ENCODE results near the gene NFATC2. TPM values are rescaled to one million over a fixed set of nuclear protein-coding genes. Genes with fewer than 3 reads are reported as not detected.

The NFATC2 gene
- total RNA-seq, 4 donors from 2014 or later = 5.7 to 36.4 (median 12.0) TPM

DNA sequence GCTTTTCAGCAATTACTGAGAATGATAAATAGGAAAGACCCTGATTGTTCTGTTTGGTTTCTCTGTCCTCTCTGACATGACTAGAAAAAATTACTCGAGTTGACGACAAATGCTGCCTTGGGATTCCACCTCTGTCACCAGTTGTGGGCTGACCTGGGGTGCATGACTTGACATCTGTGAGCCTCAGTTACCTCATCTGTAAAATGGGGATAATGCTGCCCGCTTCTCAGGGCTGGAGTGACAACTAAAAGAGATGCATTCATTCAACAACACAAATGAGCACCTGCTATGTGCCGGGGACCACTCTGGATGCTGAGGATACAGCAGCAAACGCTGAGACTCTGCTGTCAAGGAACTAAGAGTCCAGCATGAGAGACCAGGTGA, 94.8 kb downstream of the NFATC2 start:
- Histone ChIP-seq H3K27ac (peak overlapping the region; percentile 64 to 67), H3K36me3 (no peaks in the 10 kb centered on the region), H3K9me3 (no peaks in the 10 kb centered on the region), H3K4me3 (no peak overlapping the region), H3K27me3 (no peaks in the 10 kb centered on the region), H3K4me1 (peaks cover 15 to 29% of the 10 kb centered on the region in 2 donors)
- TF ChIP-seq POLR2A (IDR thresholded peaks at IDR 0.05) = no peak
- TF ChIP-seq CTCF (IDR thresholded peaks at IDR 0.05) = no peak
- intact Hi-C loops (cut with DNase I; ENCODE audit: low total_unique reads) = loop anchor here (5.0 kb wide), 1 partner anchor 115 kb away; no protein-coding TSS in a partner anchor
- no peak for DNase-seq

GRCh38 chr20:51447097-51447764, 95.3 kb downstream of the NFATC2 start:
- TF ChIP-seq POLR2A (IDR thresholded peaks at IDR 0.05) (no peak), CTCF (IDR thresholded peaks at IDR 0.05) (peak in 1 of 4 experiments; percentile 24)
- intact Hi-C loops (cut with DNase I; ENCODE audit: low total_unique reads) = loop anchor here (5.0 kb wide), 1 partner anchor 115 kb away; no protein-coding TSS in a partner anchor
- H3K9me3 ChIP-seq = no peaks in the 10 kb centered on the region
- H3K27me3 ChIP-seq = no peaks in the 10 kb centered on the region
- H3K36me3 ChIP-seq = no peaks in the 10 kb centered on the region
- no peak overlapping the region for H3K4me3 ChIP-seq
- peaks cover 15 to 29% of the 10 kb centered on the region in 2 donors for H3K4me1 ChIP-seq
- peak; percentile 91 to 93 for DNase-seq
- peak overlapping the region; percentile 64 to 67 for H3K27ac ChIP-seq

DNA sequence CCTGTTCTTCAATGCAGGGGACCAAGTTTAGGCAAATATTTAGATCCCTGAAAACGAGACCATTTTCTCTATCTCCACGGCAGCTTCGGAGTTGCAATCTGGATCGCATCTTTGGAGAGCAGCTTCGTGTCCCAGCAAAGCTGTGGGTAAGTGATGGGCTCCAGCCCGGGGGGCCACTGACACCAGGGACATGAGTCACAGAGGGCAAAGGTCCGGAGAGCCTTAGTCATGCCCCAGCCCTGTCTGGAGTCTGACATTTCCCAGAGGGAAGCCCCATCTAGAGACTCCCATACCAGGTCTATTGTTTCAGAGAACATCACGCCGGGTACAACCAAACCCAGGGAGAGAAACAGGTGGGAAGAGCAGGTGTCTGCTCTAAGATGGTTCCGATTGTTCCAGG, 95.9 kb downstream of the NFATC2 start:
- TF ChIP-seq CTCF (IDR thresholded peaks at IDR 0.05) (no peak), POLR2A (IDR thresholded peaks at IDR 0.05) (no peak)
- Histone ChIP-seq H3K4me1 (peaks cover 15 to 29% of the 10 kb centered on the region in 2 donors), H3K27me3 (no peaks in the 10 kb centered on the region), H3K4me3 (no peak overlapping the region), H3K36me3 (no peaks in the 10 kb centered on the region), H3K27ac (peak overlapping the region; percentile 64 to 67), H3K9me3 (no peaks in the 10 kb centered on the region)
- peak; percentile 54 to 69 for DNase-seq
- intact Hi-C loops (cut with DNase I; ENCODE audit: low total_unique reads) = loop anchor here (5.0 kb wide), 1 partner anchor 116 kb away; no protein-coding TSS in a partner anchor

DNA sequence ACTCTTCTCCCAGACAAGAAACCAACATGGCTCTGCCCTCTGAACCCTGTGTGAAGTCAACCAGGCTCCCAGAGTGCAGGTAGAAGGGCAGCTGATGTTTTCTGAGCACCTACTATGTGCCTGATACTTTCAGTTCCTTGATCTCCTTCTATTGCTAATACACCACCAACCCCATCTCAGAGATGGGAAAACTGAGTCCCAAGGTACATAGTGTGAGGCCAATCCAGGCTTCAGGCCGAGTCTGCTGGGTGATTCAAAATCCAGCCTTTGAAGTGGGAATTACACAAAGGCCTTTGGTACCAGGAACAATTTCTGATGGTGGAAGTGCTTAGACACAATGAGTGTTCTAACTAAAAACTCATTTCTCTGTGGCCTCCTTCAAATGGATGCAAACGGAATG, 96.3 kb downstream of the NFATC2 start:
- intact Hi-C loops (cut with DNase I; ENCODE audit: low total_unique reads) = loop anchor here (5.0 kb wide), 1 partner anchor 116 kb away; no protein-coding TSS in a partner anchor
- TF ChIP-seq CTCF (IDR thresholded peaks at IDR 0.05) = no peak
- TF ChIP-seq POLR2A (IDR thresholded peaks at IDR 0.05) = no peak
- Histone ChIP-seq H3K27me3 (no peaks in the 10 kb centered on the region), H3K4me3 (no peak overlapping the region), H3K4me1 (peaks cover 15 to 29% of the 10 kb centered on the region in 2 donors), H3K36me3 (no peaks in the 10 kb centered on the region), H3K9me3 (no peaks in the 10 kb centered on the region), H3K27ac (peak overlapping the region; percentile 64 to 67)
- DNase-seq = no peak

- no peaks in the 10 kb centered on the region for H3K9me3 ChIP-seq
- TF ChIP-seq POLR2A (IDR thresholded peaks at IDR 0.05) (no peak), CTCF (IDR thresholded peaks at IDR 0.05) (no peak)
- intact Hi-C loops (cut with DNase I; ENCODE audit: low total_unique reads) = loop anchor here (5.0 kb wide), 1 partner anchor 117 kb away; no protein-coding TSS in a partner anchor
- H3K27me3 ChIP-seq = no peaks in the 10 kb centered on the region
- DNase-seq = no peak
- no peak overlapping the region for H3K27ac ChIP-seq
- no peaks in the 10 kb centered on the region for H3K36me3 ChIP-seq
- H3K4me3 ChIP-seq = no peak overlapping the region
- H3K4me1 ChIP-seq = peaks cover 15 to 29% of the 10 kb centered on the region in 2 donors
Observed at GRCh38 chr20:51445591-51445990, 96.9 kb downstream of the NFATC2 start.

All from uterus (tissue), 4 donors.